RWPE1 (cell line): Measurements from ENCODE around the gene BTBD9.

Source experiments
- CTCF ChIA-PET: fragments of 350-600 bp; sonication (Branson Sonifier 250); formaldehyde crosslinking; extraction: SDS; loops from one replicate; lab custom pipeline; 2021; lab: Yijun Ruan, JAX
- POLR2A ChIA-PET: fragments of 400-600 bp; formaldehyde crosslinking; extraction: SDS; loops from one replicate; lab custom pipeline; 2020; ENCODE audit warnings: antibody characterized with exemption; ENCODE audit not compliant: low non-redundant PET; lab: Yijun Ruan, JAX
- DNase-seq: peaks from one replicate; pipeline ENCODE4 v3.0.0; 2012; ENCODE audit warnings: low spot score
- H3K27ac ChIP-seq: fragments of 450-650 bp; 2 replicates; pipeline ENCODE4 v1.5.1; 2017
- CTCF ChIP-seq: fragments of 450-650 bp; conservative IDR thresholded peaks from 2 replicates; pipeline ENCODE4 v1.5.1; 2017; ENCODE audit warnings: low read depth, mild to moderate bottlenecking

BTBD9 gene

GRCh38 chr6:38159596-38159995 lies 480.1 kb downstream of the BTBD9 start:
- DNase-seq = no peak
- no peak for TF ChIP-seq CTCF
- ChIA-PET POLR2A (no interaction called here), CTCF (no interaction called here)
- no peak overlapping the region for H3K27ac ChIP-seq

GRCh38 chr6:38158762-38159350 lies 480.9 kb downstream of the BTBD9 start:
- DNase-seq = no peak
- CTCF ChIA-PET = no interaction called here
- H3K27ac ChIP-seq = no peak overlapping the region
- POLR2A ChIA-PET = no interaction called here
- no peak for TF ChIP-seq CTCF

GRCh38 chr6:38157905-38158304 lies 481.8 kb downstream of the BTBD9 start:
- DNase-seq = no peak
- TF ChIP-seq CTCF = no peak
- POLR2A ChIA-PET = no interaction called here
- no peak overlapping the region for H3K27ac ChIP-seq
- CTCF ChIA-PET = no interaction called here

GRCh38 chr6:38156818-38157565 lies 482.7 kb downstream of the BTBD9 start:
- CTCF ChIA-PET = interaction anchor here (0.6 to 0.7 kb wide), 3 partner anchors 16 to 758 kb away, joined by 3 to 4 read pairs (median 3); no protein-coding TSS in a partner anchor
- H3K27ac ChIP-seq = no peak overlapping the region
- POLR2A ChIA-PET = no interaction called here
- no peak for TF ChIP-seq CTCF
- DNase-seq = no peak

GRCh38 chr6:38155621-38156204 lies 484.0 kb downstream of the BTBD9 start:
- ChIA-PET CTCF (no interaction called here), POLR2A (no interaction called here)
- no peak for DNase-seq
- no peak for TF ChIP-seq CTCF
- no peak overlapping the region for H3K27ac ChIP-seq

GRCh38 chr6:38155144-38155543 lies 484.6 kb downstream of the BTBD9 start:
- POLR2A ChIA-PET = no interaction called here

More at GRCh38 chr6:38155144-38155543, 484.6 kb downstream of the BTBD9 start:
- CTCF ChIA-PET = no interaction called here
- TF ChIP-seq CTCF = no peak
- H3K27ac ChIP-seq = no peak overlapping the region
- DNase-seq = no peak
